COLO668 (cell line): ENCODE measurements around the gene ZNF205.
"Not testable (repeated sequence)": the region's sequence is repeated elsewhere in the genome, so short reads cannot be mapped to it uniquely, and the experiment has no call there.

Experiments
- DNase-seq: peaks from one replicate; lab custom pipeline; 2025; ENCODE audit not compliant: unreplicated experiment; lab: John Stamatoyannopoulos, UW

The ZNF205 gene

DNA sequence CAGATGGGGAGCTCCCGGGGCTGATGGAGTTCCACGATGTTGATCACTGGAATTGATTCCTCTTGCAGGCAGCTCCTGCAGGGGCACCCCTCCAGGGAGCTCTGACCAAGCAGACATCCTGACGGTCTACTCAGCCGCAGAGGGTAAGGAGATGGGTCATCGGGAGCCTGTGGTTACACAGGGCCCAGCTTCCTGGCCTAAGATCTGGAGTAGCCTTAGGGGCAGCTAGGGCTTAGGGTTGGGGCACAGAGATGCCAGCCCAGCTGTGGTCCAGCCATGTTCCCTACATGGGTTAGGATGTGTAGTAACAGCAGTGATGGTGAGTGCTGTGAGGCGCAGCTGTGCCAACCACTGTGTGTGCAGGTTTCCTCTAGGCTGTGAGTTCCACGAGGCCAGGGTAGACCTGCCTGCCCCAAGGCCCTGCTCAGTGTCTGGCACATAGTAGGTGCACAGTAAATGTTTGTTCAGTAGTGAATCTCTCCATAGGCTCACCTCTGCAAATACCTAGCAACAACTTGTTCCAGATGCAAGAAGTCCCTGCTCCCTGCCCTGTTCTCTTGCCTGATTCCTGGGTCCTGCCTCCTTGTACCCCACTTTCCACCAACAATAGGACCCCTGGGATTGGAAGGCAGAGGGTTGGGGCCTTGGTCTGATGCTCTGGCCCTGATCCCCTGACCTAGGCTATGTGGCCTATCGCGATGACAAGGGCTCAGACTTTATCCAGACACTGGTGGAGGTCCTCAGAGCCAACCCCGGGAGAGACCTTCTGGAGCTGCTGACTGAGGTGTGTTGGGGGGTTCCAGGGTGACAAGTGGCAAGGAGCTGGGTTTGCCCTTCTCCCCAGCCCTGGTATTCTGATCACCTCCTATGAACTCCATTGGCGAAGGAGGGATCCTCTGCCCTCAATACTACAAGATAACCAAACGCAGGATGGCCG is 36.1 kb downstream of the ZNF205 start:
- DNase-seq, result no peak

DNA sequence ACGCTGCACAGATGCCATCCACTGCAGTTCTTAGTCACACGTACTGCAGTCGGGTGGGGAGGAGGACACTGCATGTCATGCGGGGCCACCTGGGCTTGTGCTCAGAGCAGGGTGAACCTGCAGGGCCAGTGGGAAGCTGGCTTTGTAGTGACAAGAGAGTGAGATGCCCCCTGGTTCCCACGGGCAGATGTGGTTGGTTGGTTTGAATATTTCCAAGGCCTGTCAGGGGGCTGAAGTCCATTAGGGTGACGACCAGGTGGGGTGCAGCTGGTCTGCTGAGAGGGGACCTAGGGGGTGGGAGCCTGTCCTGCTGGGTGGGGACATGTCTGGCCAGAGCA is 36.8 kb downstream of the ZNF205 start:
- DNase-seq, result no peak

DNA sequence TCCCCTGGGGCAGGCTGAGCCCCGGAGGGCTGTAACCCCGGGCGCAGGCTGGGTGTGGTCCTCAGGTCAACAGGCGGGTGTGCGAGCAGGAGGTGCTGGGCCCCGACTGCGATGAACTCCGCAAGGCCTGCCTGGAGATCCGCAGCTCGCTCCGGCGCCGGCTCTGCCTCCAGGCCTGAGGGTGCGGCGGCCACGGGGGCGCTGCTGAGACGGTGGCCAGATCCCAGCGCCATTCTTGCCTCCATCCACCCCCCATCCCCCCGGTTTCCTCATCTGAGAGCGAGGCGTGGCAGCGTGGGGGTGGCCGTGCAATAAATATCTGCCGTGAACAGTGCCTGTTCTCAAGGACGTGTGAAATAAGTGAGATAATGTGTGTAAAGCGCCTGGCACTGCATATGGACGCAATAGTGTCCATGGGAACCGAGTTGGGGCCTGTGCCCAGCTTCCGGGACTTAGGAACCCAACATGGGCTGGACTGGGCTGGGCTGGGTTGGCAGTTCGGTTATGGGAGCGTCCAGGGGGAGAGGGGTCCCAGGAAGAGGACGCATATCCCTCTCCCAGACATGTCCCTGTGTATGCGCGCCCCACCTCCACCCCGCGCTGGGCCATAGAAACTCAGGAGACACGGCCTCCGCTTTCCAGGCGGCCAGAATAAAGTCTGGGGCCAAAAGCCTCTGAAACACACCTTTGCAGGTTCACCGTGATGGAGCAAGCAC is 37.4 kb downstream of the ZNF205 start:
- peak; percentile 81 for DNase-seq

DNA sequence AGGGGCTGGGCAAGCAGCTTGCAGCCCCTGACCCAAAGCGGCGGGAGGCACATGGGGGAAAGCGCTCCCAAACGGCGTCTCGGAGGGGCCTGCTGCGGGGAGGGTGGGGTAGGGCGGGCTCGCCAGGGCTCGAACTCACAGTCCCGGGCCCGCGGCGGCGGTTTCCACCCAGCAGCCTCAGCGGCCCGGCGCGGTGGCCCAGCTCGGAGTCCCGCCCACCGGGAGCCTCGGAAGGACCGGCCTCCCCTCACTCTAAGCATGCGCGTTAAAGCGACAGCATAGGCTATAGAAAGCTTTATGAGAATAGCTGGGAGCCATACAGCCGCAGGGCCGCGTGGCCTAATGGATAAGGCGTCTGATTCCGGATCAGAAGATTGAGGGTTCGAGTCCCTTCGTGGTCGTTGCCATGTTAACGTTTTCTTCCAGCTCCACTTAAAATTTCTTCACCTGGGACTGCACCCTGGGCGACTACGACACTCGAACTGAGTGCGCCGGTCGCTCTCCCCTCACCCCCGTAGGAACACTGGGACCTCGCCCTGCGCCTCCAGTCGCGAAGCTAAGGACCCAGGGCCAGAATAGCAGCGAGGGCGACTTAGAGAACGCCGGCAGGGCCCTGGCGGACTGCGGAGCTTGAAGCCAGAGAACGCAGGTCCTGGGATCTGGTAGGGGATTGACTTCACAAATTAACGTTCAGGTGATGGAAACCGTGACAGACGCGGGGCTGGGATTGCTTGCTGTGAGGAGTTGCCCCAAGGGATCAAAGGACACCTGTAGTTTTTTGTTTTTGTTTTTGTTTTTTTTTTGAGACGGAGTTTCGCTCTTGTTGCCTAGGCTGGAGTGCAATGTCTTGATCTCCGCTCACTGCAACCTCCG is 38.2 kb downstream of the ZNF205 start:
- peak; percentile 96 for DNase-seq

DNA sequence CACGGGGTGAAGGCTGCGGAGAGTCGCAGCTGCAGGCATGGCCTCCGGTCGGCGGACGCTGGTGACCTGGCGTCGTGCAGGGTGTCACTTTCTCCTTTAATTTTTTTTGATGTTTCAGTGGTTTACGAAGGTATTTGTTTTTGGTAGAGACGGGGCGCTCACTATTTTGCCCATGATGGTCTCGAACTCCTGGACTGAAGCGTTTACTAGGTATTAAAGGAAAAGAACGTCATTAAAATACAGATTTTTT is 39.6 kb downstream of the ZNF205 start:
- DNase-seq, result no peak

DNA sequence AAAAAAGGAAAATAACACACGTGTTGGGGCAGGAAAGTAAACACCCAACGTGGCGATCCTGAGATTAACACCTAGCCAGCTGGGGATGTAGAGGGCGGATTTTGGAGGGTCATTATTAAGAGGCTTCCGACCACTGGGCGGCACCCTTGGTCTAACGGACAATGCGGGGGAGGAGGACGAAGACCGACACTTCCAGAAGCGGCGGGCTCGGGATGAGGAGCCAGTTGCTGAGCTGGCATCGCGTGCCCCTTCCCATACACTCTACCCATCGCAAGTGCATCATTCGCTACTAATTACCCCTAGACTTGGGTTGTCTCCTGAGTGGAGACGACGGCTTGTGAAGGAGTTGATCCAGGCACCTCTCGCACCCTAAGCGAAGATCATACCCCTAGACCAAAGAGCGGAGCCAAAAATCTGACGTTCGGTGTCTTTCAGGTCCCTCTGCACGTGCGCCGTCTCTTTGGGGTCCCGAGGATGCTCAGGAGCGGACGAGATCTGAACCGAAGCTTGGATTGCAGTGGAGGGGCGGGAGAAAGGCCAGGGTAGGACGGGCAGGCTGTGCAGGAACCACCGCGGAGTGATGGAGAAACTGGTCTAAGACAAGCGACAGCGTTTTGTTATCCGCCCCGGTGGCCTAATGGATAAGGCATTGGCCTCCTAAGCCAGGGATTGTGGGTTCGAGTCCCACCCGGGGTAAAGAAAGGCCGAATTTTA is 40.0 kb downstream of the ZNF205 start:
- DNase-seq, result peak; percentile 89

DNA sequence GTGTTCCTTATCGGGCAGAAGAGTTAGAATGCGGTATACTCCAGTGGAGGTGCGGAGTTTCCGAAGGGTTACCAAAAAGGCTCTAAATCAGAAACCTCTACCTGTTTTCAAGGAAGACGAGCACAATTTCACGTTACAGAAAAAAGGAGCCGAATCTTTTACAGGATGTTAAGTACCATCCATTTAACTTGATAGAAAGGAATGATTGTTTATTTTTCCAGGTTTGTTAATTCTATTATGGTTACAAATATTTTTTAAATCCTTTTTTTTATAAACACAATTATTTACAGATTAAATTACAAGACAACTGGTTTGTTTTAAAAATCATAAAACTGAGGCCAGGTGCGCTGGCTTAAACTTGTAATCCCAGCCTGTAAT is 40.6 kb downstream of the ZNF205 start:
- DNase-seq, result no peak

DNA sequence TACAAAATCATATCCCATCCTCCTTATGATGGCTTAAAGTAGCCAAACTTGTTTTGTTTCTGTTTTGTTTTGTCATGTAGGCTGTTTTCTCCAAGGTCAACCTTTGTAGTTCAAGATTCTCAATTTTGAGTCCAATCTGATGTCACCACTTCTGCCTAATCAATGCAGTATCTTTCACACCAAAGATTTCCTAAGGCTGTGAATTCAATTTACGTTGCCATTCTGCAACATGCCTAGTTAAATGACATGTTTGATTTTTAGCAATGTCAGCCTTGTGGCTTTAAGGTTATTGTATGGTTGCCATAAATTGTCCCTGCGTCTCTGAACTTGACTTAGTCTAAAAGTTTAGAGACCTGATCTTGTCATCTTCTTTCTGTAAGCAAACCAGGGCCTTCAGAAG is 42.8 kb downstream of the ZNF205 start:
- no peak for DNase-seq

DNA sequence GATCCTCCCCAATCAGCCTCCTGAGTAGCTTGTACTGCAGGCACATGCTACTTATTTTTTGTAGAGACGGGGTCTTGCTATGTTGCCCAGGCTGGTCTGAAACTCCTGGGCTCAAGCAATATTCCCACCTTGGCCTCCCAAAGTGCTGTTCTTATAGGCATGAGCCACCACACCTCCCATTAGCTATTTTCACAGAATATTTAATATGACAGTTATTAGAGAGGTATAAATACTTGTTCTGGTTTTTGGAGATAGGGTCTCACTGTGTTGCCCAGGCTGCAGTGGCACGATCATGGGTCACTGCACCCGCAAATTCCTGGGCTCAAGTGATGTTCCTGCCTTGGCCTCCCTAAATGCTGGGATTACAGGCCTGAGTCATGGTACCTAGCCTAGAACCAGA is 43.6 kb downstream of the ZNF205 start:
- no peak for DNase-seq

DNA sequence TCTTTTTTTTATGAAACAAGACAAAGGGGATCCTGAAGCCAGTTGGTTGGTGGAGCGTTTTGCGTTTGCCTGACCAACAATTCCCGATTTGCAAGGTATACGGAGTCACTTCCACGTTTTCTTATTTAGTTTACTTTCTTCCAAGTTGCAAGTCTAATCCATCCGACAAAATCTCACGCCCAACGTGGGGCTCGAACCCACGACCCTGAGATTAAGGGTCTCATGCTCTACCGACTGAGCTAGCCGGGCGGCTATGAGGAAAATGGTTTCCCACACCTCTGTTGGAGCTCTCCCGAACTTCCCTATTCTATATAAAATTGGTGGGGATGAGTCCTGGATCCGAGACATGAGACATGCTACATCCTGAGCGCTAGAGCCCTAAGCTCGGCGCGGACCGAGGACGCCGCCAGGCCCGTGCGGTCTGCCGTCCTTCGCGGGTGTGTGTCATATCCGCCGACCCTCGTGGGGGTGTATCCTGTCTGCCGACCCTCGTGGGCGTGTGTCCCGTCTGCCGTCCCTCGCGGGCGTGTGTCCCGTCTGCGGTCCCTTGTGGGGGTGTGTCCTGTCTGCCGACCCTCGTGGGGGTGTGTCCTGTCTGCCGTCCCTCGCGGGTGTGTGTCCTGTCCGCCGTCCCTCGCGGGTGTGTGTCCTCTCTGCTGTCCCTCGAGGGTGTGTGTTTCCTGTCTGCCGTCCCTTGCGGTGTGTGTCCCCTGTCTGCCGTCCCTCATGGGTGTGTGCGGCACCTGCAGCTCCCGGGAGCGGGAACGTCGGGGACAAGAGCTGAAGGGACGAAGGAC is 45.0 kb downstream of the ZNF205 start:
- peak; percentile 76 for DNase-seq

DNA sequence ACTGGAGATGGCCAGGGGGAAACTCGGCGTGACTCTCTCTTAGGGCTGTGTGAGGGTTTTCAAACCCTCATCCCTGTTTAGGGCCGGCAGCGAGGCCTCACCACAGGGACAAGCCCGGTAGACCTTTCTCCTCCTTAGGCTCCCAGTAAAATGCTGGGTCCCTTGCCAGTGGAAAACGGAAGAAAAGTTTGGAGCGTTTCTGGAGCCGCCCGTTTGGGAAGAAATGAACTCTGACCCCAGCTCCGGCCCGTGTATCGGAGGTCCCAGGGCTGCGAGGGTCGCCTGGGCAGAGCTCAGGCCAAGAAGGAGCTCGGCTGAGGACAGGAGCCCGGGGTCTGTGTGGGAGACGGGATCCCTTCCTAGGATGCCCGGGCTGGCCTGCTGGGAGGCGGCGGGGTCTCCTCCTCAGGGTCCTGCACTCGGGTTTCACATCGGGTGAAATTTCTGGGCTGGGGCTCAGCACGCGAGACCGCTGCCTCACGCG is 45.7 kb downstream of the ZNF205 start:
- DNase-seq, result no peak

DNA sequence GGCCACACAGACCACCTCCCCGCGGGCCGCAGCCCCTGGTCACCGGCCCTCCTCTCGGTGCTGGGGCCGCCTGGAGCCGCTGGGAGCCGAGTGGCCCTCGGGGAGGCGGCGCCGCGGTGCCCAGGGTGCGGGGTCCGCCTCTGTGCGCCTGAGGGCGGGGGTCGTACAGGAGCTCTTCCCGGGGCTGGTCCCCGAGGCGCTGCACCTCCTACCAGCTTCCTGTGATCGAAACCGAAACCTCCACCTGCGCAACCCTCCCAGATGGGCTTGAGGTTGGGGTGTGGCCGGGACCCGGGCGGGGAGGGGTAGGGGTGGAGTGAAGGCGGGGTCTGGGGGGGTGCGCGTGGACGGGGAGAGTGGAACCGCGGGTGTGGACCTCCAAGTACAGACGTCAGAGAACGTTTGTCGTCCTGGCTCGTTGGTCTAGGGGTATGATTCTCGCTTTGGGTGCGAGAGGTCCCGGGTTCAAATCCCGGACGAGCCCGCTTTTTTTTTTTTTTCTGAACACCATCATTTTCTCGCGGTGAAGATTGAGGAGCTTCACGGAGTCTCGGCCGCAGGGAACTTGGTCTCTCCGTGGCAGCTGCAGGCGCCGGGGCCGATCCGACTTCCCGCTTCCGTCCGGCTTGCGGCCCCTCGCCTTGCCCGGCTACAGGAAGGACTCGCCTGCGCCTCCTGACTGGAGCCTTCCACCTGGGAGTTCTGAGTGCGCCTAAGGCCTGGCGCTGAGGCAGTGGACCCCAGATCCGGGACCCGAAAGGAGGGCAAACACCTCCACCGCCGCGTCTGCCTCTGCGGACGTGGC is 46.3 kb downstream of the ZNF205 start:
- DNase-seq, result peak; percentile 79

DNA sequence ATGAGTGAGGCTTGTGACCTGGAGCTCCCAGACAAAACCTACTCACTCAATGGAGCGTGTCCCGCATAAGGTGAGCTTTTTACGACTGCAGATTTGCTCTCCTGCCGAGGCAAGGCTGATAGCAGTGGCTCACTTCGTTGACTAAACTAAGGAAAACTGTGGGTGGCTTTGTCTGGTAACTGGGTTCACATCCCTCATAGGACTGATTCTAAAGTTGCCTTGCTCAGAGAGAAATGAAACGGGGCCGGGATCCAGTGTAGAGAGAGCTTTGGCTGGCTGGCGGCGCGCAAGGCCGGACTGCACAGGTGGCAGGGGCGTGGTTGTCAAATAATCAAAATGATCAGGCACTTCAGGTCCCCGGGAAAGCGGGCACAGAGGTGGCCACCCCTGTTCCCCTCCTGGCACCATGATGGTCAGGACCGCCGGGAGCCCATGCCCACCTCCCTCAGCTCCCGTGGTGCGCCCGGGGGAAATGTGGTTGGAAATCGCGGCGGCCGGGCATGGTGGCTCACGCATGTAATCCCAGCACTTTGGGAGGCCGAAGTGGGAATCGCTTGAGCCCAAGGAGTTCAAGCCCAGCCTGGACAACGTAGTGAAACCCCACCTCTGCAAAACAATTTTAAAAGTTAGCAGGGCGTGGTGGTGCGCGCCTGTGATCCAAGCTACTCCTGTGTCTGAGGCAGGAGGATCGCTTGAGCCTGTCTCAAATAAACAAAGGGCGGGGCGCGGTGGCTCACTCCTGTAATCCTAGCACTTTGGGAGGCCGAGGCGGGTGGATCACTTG is 49.0 kb downstream of the ZNF205 start:
- peak; percentile 60 for DNase-seq

DNA sequence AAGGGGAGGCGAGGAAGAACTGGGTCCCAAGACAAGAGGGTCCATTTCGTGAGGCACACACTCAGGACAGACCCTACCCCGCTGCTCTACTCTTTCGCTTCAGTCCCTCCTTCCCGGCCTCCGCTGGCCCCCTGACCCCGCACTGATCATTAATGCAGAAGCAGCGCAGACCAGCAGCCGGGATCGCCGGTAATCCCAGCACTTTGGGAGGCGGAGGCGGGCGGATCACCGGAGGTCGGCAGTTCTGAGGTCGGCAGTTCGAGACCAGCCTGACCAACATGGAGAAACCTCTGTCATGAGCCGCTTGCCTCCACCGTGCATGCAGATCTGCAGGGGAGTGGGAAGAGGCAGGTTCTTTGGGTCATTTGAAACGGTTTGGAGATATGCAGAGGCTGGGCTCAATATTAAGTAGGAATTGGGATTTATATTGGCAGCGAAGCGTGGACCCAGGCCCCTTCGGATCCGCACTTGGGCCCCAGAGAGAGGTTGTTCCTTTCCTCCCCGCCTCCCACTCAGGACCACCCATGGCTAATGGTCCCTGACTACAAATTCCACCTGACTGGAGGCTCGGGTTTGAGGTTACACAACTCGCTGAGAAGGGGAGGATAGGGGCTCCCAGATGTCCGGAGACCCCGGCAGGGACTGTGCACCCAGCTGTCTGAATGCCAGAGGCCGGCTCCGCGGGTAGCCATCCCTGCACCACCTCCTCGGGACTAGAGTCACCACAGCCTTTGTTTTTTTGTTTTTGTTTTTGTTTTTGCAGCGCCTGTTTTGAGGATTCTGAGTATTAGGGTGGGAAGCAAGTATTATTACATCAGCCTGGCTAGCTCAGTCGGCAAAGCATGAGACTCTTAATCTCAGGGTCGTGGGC is 52.0 kb downstream of the ZNF205 start:
- no peak for DNase-seq

DNA sequence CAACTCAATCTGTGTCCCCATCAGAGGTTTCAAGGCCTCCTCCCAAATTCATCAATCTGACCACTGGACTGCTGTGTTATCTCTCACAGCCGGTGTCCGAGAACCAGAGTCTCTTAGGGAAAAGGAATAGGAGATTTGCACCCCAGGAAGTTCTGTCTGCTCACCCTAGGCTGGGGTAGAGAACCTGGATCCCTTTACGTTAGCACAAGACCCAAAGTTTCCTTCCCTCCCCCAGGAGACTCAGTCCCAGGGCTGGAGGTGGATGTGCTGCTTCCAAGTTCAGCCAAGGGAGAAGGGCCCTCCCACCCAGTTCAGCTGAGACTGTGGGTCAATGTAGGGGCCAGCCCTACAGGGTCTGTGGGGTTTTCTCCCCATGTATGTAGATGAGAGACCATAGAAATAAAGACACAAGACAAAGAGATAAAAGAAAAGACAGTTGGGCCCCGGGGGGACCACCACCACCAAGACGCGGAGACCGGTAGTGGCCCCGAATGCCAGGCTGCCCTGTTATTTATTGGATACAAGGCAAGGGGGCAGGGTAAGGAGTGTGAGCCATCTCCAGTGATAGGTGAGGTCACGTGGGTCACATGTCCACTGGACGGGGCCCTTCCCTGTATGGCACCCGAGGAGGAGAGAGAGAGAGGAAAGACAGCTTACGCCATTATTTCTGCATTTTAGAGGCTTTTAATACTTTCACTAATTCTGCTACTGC is 52.9 kb downstream of the ZNF205 start:
- no peak for DNase-seq

DNA sequence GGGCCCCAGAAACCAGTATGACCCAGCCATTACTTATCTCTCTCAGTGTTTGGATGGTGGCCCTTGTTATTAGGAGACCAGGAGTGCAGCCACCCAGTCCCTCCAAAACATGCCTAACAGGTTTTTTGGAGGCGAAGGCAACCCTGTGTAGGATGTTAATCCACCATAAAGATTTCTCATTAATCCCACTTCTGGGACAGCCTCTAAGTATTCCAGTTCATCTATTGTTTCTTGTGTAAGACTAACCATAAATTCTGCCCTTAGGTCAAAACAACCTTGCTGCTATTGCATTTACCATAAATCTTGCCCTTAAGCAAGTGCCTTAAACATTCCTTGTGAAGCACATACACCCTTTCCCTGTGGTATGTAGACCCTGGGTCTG is 54.1 kb downstream of the ZNF205 start:
- DNase-seq, result no peak

DNA sequence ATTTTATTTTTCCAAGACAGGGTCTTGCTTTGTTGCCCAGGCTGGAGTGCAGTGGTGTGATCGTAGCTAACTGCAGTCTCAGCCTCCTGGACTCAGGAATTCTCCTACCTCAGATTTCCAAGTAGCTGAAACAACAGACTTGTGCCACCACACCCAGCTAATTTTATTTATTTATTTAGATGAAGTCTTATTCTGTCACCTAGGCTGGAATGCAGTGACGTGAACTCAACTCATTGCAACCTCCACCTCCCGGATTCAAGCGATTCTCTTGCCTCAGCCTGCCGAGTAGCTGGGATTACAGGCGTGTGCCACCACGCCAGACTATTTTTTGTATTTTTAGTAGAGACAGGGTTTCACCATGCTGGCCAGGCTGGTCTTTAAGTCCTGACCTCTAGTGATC is 56.3 kb downstream of the ZNF205 start:
- DNase-seq, result not testable (repeated sequence)
